T-helper 2 cell (primary cell): Measurements from ENCODE around the gene C1QB.

Experiments
- DNase-seq, 5 experiments: peaks; one replicate each; pipeline versions ENCODE4 v3.0.0 to v3.0.0-alpha.2; 2012 to 2022

The C1QB gene

GRCh38 chr1:22635436-22635835 lies 17.6 kb upstream of the C1QB start:
- no peak for DNase-seq

GRCh38 chr1:22636353-22636752 lies 16.7 kb upstream of the C1QB start, which contains the start of gene C1QA:
C1QA (plus strand) TSS chr1:22636628; CDS start chr1:22637617, 989 bp downstream.
- DNase-seq, result no peak

GRCh38 chr1:22636927-22637326 lies 16.1 kb upstream of the C1QB start:
- no peak for DNase-seq

GRCh38 chr1:22637907-22638445 lies 15.1 kb upstream of the C1QB start:
- DNase-seq, result no peak

- DNase-seq, result no peak
These were observed 14.4 kb upstream of the C1QB start for GRCh38 chr1:22638476-22639234.

GRCh38 chr1:22639286-22639685 lies 13.8 kb upstream of the C1QB start:
- no peak for DNase-seq

GRCh38 chr1:22641247-22641646 lies 11.8 kb upstream of the C1QB start:
- no peak for DNase-seq

GRCh38 chr1:22641906-22642636 lies 11.0 kb upstream of the C1QB start:
- peak; percentile 24 to 56 (median 41) for DNase-seq

GRCh38 chr1:22643381-22643780 lies 9.7 kb upstream of the C1QB start, which contains the start of gene C1QC:
C1QC (plus strand) TSS chr1:22643633; CDS start chr1:22644024, 391 bp downstream.
- DNase-seq, result no peak

- DNase-seq, result no peak
These were observed 9.1 kb upstream of the C1QB start for GRCh38 chr1:22643928-22644327.

- no peak for DNase-seq
These were observed 7.1 kb upstream of the C1QB start for GRCh38 chr1:22645931-22646330.

- DNase-seq, result no peak
These were observed 6.7 kb upstream of the C1QB start for GRCh38 chr1:22646384-22646783.

- no peak for DNase-seq
These were observed 2.8 kb upstream of the C1QB start for GRCh38 chr1:22650089-22650693.

GRCh38 chr1:22651941-22652856 lies 837 bp upstream of the C1QB start:
- no peak for DNase-seq

- no peak for DNase-seq
These were observed 1.7 kb downstream of the C1QB start for GRCh38 chr1:22654692-22655091.

GRCh38 chr1:22658385-22659163 lies 5.5 kb downstream of the C1QB start:
- DNase-seq, result no peak

- no peak for DNase-seq
These were observed 7.7 kb downstream of the C1QB start for GRCh38 chr1:22660716-22661241.

- DNase-seq, result no peak
These were observed 8.8 kb downstream of the C1QB start for GRCh38 chr1:22661880-22662279.

- peak in 1 of 5 experiments; percentile 7 for DNase-seq
These were observed 9.3 kb downstream of the C1QB start for GRCh38 chr1:22662318-22662717.

- no peak for DNase-seq
These were observed 10.0 kb downstream of the C1QB start for GRCh38 chr1:22662986-22663408.

GRCh38 chr1:22665752-22666151 lies 12.7 kb downstream of the C1QB start:
- DNase-seq, result no peak
